B cell (primary cell): Measurements from ENCODE around the gene PRRC2C.

Experiments used
- EZH2 ChIP-seq: IDR thresholded peaks from 2 replicates; pipeline ENCODE4 v1.6.1; 2012; ENCODE audit warnings: borderline replicate concordance, low read depth, mild to moderate bottlenecking, moderate library complexity, low read length; ENCODE audit not compliant: insufficient read depth, poor library complexity, severe bottlenecking
- TF ChIP-seq, protein P1 (sequence below): fragments of 200-600 bp; IDR thresholded peaks from one replicate; pipeline ENCODE4 v1.8.0; 2022; ENCODE audit warnings: antibody characterized with exemption, mild to moderate bottlenecking

DNA sequence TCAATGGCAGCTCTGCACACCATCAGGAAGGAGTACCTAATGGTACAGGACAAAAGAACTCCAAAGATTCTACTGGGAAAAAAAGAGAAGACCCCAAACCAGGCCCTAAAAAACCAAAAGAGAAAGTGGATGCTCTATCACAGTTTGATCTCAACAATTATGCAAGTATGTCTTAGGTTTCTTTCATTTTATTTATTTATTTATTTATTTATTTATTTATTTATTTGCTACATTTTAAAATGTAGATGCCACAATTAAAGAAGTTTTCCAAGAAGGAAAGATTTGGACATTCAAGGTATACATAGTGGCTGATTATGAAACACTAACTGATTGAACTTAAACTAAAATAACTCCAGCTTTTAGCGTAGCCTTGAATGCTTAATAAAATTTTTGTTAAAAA, 60.2 kb downstream of the PRRC2C start:
- TF ChIP-seq, protein P1, sequence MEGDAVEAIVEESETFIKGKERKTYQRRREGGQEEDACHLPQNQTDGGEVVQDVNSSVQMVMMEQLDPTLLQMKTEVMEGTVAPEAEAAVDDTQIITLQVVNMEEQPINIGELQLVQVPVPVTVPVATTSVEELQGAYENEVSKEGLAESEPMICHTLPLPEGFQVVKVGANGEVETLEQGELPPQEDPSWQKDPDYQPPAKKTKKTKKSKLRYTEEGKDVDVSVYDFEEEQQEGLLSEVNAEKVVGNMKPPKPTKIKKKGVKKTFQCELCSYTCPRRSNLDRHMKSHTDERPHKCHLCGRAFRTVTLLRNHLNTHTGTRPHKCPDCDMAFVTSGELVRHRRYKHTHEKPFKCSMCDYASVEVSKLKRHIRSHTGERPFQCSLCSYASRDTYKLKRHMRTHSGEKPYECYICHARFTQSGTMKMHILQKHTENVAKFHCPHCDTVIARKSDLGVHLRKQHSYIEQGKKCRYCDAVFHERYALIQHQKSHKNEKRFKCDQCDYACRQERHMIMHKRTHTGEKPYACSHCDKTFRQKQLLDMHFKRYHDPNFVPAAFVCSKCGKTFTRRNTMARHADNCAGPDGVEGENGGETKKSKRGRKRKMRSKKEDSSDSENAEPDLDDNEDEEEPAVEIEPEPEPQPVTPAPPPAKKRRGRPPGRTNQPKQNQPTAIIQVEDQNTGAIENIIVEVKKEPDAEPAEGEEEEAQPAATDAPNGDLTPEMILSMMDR = no peak
- no peak for TF ChIP-seq EZH2
